Measurements from ENCODE around the gene LZTS3.

GRCh38 chr20:3164043-3164762, 9.1 kb downstream of the LZTS3 start:
- TF ChIP-seq CTCF (IDR thresholded peaks at IDR 0.05; ENCODE audit: poor library complexity), result no peak
- TF ChIP-seq EZH2 (IDR thresholded peaks at IDR 0.05; ENCODE audit: borderline replicate concordance), result no peak
- TF ChIP-seq EZH2phosphoT487 (IDR thresholded peaks at IDR 0.05; ENCODE audit: low read depth, severe bottlenecking, unreplicated experiment), result no peak
